Breast epithelium (tissue), 3 donors: ENCODE measurements around the gene FDCSP.

Experiments used
- CTCF ChIP-seq, 3 donors: fragments of 450-650 bp; IDR thresholded peaks; one replicate each; pipeline ENCODE4 v1.5.1; 2016 to 2017; ENCODE audit warnings: antibody characterized with exemption in 3 of 3, mild to moderate bottlenecking in 3 of 3, moderate library complexity in 3 of 3
- POLR2A ChIP-seq: fragments of 450-650 bp; IDR thresholded peaks from one replicate; pipeline ENCODE4 v1.6.1; 2016; ENCODE audit warnings: antibody characterized with exemption, mild to moderate bottlenecking, moderate library complexity

- no peak for TF ChIP-seq CTCF (IDR thresholded peaks at IDR 0.05)
- no peak for TF ChIP-seq POLR2A
These were observed 33.0 kb upstream of the FDCSP start for GRCh38 chr4:70192895-70193294.
